Left kidney (tissue), 2 donors: ENCODE results near the gene CCDC87. TPM values are rescaled to one million over a fixed set of nuclear protein-coding genes. Genes with fewer than 3 reads are reported as not detected.
"Not testable (repeated sequence)": the region's sequence is repeated elsewhere in the genome, so short reads cannot be mapped to it uniquely, and the experiment has no call there.

Source experiments
- DNase-seq: peaks from one replicate; pipeline ENCODE4 v3.0.0-alpha.2; 2013
- polyA plus RNA-seq: library from polyadenylated mRNA; unstranded; fragments of 120-200 nt; gene quantifications from one replicate; pipeline ENCODE4 v1.2.1, GENCODE V29; 2013; ENCODE audit not compliant: insufficient read length

Gene CCDC87
- polyA plus RNA-seq, 1 donor = 0.27 TPM

DNA sequence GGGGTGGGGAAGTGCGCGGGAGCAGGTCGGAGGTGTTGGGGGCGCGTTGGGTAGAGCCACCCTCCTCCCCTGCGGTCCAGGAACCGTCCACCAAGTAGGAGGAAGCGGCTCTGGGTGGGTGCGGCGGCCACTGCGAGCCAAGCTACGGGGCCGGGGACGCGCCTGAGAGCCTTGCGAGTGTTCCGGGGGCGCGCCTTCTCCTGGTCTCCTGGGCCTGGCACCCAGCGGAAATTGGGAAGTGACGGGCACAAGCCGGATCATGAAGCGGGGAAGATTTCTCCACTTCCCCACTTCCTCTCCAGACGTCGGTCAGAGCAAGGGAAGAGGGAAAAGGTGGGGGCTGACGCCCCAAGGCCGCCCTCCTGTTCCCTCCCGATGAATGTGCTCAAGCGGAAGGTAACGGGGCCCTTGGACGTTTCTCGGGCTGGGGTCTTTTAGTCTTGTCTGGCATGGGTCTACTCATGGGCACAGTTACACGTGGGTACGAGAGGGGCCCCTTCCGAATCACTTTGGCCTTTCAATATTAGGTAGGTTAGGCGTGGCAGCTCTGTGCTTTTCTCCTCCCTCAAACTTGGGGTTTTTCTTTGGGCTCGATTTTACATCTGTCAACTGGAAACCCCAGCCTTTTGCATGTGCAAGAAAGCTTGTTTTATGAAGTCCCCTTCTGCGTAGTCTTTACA is 24.4 kb upstream of the CCDC87 start:
- DNase-seq = peak; percentile 41

DNA sequence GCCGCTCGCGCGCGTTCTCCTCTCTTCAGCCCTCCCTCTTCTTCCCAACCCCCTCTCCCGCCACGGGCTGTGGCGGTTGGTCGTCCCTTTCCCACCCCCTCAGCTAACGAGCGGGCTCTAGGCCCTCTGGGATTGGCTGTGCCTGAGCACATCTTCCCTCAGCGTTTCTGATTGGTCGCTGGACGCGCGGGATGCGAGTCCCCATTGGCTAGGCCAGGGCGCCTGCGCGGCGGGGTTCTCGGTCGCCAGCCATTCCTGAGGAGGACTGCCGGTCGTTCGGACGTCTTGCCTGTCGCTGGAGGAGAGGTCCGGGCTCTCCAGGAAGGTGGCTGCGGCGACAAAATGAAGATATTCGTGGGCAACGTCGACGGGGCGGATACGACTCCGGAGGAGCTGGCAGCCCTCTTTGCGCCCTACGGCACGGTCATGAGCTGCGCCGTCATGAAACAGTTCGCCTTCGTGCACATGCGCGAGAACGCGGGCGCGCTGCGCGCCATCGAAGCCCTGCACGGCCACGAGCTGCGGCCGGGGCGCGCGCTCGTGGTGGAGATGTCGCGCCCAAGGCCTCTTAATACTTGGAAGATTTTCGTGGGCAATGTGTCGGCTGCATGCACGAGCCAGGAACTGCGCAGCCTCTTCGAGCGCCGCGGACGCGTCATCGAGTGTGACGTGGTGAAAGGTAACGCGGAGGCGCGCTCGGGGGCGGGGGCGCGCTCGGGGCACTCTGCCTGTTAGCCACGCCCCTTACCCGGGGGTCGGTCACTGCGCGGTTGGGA is 23.7 kb upstream of the CCDC87 start, which contains the start of gene RBM14:
TSS of gene RBM14 (plus strand) at position 252 of the 776 bp plus-strand sequence. CDS start at position 343, 91 bp downstream.
- DNase-seq = peak; percentile 99

DNA sequence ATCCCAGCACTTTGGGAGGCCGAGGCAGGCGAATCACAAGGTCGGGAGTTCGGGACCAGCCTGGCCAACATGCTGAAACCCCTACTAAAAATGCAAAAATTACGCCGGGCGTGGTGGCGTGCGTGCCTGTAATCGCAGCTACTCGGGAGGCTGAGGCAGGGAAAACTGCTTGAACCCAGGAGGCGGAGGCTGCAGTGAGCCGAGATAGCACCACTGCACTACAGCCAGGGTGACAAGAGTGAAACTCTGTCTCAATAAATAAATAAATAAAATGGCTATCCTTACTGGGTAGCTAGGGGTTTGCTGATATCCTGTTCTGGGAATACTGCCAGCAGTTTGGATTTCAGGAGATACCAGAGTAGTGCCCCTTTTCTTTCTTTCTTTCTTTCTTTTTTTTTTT is 21.2 kb upstream of the CCDC87 start:
- DNase-seq = no peak

- DNase-seq = no peak
These were observed 19.6 kb upstream of the CCDC87 start for GRCh38 chr11:66612458-66612857.

GRCh38 chr11:66609721-66610617 is 17.1 kb upstream of the CCDC87 start:
- DNase-seq = no peak

GRCh38 chr11:66607126-66607834 is 14.4 kb upstream of the CCDC87 start:
- no peak for DNase-seq

GRCh38 chr11:66606608-66607007 is 13.7 kb upstream of the CCDC87 start:
- not testable (repeated sequence) for DNase-seq

DNA sequence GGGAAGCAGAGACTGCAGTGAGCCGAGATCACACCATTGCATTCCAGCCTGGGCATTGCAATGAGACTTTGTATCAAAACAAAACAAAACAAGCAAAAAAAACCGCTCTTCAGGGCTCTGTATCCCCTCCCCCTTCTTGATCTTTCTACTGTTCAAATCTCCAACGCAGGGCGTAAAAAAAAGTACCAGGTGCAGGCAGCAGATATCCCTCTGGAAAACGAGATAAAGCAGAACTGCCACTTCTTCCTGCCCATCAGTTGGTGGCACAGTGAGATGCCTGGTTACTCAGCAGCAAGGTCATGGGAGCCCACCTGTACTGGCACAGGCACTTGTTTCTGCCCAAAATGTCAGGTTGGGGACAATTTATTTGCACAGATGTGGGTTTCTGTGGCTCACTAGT is 11.3 kb upstream of the CCDC87 start:
- DNase-seq = no peak

DNA sequence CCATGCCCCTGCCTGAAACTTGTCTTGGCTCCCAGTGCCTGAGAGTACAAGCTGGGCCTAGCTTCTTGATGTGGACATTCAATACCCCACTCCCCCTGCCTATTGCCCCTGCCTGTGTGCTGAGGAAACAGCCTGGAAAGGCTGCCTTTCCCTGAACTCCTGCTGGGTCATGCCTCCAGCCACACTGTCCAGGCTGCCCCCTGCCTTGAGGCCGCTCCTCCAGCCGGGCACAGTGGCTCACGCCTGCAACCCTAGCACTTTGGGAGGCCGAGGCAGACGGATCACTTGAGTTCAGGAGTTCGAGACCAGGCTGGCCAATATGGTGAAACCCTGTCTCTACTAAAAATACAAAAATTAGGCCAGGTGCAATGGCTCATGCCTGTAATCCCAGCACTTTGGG is 10.2 kb upstream of the CCDC87 start:
- no peak for DNase-seq

DNA sequence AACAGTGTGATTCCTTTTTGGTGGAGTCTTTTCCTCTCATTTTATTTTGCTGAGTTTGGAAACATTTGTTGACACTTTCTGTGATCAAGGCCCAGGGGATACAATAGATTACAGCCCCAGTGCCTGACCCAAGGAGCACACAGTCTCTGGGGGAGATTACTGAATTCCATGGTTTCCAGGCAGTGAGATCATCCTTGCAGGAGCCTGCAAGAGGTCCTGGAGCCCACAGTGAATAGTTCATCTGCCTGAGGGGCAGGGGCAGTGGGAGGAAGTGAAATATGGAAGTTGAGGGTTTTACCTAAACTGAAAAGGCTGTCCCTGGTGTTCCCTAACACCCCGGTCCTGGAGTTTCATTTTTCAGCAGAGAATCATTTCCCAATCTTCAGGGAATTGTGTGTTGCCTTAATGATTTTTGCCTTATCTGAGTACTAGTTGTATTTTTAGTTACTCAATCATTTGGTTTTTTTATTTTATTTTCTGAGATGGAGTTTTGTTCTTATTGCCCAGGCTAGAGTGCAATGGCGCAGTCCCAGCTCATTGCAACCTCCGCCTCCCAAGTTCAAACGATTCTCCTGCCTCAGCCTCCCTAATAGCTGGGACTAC is 7.9 kb upstream of the CCDC87 start:
- no peak for DNase-seq

GRCh38 chr11:66600219-66600618 is 7.4 kb upstream of the CCDC87 start:
- DNase-seq = no peak

GRCh38 chr11:66598993-66599392 is 6.1 kb upstream of the CCDC87 start:
- DNase-seq = no peak

DNA sequence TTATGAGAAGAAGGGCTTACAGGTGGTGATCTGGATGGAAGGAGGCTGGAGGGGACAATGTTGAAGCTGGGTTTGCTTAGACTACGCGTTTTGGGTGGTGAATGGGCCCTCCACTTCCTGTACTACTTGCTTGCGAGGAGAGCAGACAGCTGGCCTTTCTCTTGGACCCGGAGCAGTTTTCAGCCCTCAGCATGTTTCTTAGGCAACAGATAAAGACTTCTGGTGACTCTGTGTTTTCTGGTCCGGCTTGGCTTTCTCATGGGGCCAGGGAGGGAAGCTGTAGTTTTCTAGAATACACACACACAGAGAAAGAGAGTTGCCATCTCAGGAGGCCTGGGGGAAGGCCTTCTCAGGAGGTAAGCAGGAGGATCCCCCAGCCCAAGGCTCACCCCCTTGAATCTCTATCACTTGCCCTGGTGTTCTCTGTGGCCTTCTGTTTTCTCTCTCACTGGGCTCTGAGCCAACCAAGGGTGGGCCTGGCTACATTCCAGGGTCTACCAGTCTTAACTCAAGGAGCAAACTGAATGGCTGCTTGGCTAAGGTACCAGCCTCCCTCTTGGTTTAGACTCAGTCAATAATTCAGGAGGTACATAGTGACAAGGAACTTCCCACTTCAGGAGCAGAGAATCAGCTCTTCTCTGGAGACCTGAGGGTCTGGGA is 2.5 kb upstream of the CCDC87 start:
- peak; percentile 53 for DNase-seq

- no peak for DNase-seq
These were observed 787 bp upstream of the CCDC87 start for GRCh38 chr11:66593650-66594049.

DNA sequence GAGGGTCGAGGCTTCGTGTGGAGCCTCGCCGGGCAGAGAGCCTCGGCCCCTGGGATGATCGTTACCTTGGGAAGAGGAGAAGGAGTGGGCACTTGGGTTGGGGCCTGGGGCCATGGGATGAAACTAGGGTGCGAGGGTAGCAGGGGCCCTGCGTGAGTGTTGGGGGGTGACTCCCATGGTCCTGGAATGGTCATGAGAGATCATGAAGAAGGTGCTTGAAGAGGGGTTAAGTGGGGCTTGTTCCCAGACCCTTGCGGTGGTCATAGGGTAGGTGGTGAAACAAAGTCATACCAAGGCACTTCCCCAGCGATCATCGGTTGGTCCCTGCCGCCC is 406 bp upstream of the CCDC87 start:
- DNase-seq = no peak

GRCh38 chr11:66591175-66591574 is 1.7 kb downstream of the CCDC87 start:
- DNase-seq = no peak

- DNase-seq = no peak
These were observed 2.7 kb downstream of the CCDC87 start for GRCh38 chr11:66589996-66590675.

DNA sequence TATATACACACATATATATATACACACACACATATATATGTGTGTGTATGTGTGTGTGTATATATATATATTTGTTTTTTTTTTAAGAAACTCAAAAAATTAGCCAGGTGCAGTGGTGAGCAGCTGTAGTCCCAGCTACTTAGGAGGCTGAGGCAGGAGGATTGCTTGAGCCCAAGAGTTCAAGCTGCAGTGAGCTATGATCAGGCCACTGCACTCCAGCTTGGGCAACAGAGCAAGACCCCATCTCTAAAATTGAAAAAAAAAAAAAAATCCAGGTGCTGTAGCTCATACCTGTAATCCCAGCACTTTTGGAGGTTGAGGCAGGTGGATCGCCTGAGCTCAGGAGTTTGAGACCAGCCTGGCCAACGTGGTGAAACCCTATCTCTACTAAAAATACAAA is 3.5 kb downstream of the CCDC87 start:
- DNase-seq = not testable (repeated sequence)

- DNase-seq = no peak
These were observed 6.7 kb downstream of the CCDC87 start for GRCh38 chr11:66586136-66586535.

DNA sequence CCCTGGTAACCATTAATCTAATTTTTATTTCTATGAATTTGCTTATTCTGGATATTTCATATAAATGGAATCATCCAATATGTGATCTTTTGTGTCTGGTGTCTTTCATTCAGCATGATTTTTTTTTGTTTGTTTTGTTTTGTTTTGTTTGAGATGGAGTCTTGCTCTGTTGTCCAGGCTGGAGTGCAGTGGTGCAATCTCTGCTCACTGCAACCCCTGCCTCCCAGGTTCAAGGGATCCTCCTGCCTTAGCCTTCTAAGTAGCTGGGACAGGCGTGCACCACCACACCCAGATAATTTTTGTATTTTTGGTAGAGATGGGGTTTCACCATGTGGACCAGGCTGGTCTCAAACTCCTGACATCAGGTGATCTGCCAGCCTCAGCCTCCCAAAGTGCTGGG is 7.4 kb downstream of the CCDC87 start:
- not testable (repeated sequence) for DNase-seq
